Memory B cell (primary cell): ENCODE data around the gene TEDDM1.
"Not testable (repeated sequence)": the region's sequence is repeated elsewhere in the genome, so short reads cannot be mapped to it uniquely, and the experiment has no call there.

ENCODE experiments used
- ATAC-seq: fragments of 150-1000 bp; cut with Tn5 transposase; 2 replicates; pipeline ENCODE4 v1.10.0; 2021; ENCODE audit warnings: low read depth, mild to moderate bottlenecking, moderate library complexity
- DNase-seq, 2 donors: peaks; one replicate each; pipeline ENCODE4 v3.0.0; 2022; ENCODE audit warnings: low spot score in 2 of 2
- H3K27ac Mint-ChIP-seq: one replicate; pipeline ENCODE4 v1.8.0; 2022; ENCODE audit warnings: mild to moderate bottlenecking, moderate library complexity, mixed read lengths
- H3K27me3 Mint-ChIP-seq: one replicate; pipeline ENCODE4 v1.8.0; 2022; ENCODE audit warnings: mixed read lengths
- H3K36me3 Mint-ChIP-seq: one replicate; pipeline ENCODE4 v1.8.0; 2022; ENCODE audit warnings: mild to moderate bottlenecking, mixed read lengths
- H3K4me1 Mint-ChIP-seq: one replicate; pipeline ENCODE4 v1.8.0; 2022; ENCODE audit warnings: mixed read lengths
- H3K4me3 Mint-ChIP-seq: one replicate; pipeline ENCODE4 v1.8.0; 2022; ENCODE audit warnings: mild to moderate bottlenecking, moderate library complexity, mixed read lengths
- H3K9me3 Mint-ChIP-seq: one replicate; pipeline ENCODE4 v1.8.0; 2022; ENCODE audit warnings: mixed read lengths

The TEDDM1 gene

DNA sequence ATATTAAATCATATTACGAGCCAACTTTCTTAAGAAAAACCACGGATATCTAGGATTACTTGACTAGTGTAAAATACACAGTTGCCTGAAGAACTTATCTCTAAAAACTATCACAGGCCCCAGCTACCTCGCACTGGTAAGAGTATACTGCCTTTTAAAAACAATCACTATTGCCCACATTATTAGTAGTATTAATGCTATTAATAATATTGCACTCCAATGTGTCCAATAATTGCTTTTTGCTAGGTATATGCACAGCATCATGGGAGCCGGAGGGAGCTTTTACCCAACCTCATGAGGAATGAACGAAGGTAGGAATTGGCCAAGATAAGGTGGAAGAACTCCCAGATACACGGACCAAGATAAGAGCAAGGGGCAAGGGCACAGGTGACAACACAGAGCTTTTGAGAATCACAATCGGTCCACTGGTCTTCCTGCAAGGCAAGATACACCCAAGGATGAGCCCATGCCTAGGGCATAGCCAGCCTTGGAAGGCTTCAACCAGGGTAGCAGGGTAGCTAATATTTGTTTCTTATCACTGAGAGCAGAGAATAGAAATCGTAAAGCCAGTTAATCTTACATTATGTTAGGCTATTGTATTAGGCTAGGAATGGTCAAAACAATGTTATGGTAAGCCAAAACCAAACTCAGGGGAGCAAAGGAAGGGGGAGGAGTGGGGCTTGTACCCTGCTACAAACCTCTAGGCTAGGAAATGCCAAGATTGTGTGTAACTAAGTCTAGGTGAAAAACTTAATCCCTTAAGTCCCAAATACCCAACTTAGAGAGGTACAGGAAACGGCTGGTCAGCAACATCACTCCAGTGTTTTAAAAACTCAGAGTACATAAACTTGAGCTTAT, 18.3 kb downstream of the TEDDM1 start:
- Mint-ChIP-seq H3K4me3 (no peak overlapping the region), H3K9me3 (no peaks in the 10 kb centered on the region), H3K36me3 (peaks cover 4% of the 10 kb centered on the region), H3K27me3 (no peaks in the 10 kb centered on the region), H3K27ac (no peak overlapping the region), H3K4me1 (no peaks in the 10 kb centered on the region)
- no peak for DNase-seq
- ATAC-seq = no peak

GRCh38 chr1:182380199-182380598, 20.3 kb downstream of the TEDDM1 start:
- Mint-ChIP-seq H3K36me3 (no peaks in the 10 kb centered on the region), H3K27me3 (no peaks in the 10 kb centered on the region), H3K4me1 (no peaks in the 10 kb centered on the region), H3K27ac (no peak overlapping the region), H3K4me3 (no peak overlapping the region), H3K9me3 (no peaks in the 10 kb centered on the region)
- ATAC-seq (no peak), DNase-seq (no peak)

DNA sequence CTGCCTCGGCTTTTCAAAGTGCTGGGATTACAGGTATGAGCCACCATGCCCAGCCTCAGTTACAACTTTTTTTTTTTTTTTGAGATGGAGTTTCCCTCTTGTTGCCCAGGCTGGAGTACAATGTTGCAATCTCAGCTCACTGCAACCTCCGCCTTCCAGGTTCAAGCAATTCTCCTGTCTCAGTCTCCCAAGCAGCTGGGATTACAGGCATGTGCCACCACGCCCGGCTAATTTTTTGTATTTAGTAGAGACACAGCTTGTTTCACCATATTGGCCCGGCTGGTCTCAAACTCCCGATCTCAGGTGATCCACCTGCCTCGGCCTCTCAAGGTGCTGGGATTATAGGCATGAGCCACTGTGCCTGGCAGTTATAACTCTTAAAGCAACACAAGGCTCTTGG, 20.7 kb downstream of the TEDDM1 start:
- not testable (repeated sequence) for DNase-seq, H3K4me3 Mint-ChIP-seq, H3K27ac Mint-ChIP-seq, ATAC-seq, H3K4me1 Mint-ChIP-seq, H3K36me3 Mint-ChIP-seq, H3K27me3 Mint-ChIP-seq, H3K9me3 Mint-ChIP-seq

DNA sequence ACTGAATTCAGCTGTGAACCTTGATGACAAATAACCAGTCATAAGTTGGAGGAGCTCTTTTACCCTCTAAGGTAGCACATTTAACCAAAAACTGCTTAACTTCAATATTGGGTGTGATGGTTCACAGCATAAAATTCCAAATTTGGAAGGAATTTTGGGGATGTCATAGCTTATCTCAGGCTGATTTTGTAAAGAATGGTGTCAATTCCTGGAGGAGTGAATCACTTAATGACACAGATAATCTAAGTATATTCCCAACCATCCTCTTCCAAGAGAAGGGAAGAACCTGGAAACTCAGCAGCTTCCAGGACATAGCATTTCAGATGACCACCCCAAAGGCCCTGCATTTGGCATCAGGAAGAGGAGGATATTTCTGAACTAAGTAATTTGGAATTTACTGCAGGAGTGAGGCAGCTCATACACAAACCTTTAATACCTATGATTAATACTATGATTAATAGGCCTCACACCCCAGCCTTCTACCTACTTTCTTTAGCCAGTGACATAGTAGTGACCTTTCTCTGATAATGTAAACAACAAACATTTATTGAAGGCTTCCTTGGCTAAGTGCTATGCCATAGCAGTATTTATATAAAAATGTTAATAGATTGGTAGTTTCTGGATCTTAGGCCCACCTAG, 23.4 kb downstream of the TEDDM1 start:
- Mint-ChIP-seq H3K9me3 (no peaks in the 10 kb centered on the region), H3K27ac (no peak overlapping the region), H3K4me3 (no peak overlapping the region), H3K27me3 (no peaks in the 10 kb centered on the region), H3K36me3 (no peaks in the 10 kb centered on the region), H3K4me1 (no peaks in the 10 kb centered on the region)
- DNase-seq (no peak), ATAC-seq (no peak)

DNA sequence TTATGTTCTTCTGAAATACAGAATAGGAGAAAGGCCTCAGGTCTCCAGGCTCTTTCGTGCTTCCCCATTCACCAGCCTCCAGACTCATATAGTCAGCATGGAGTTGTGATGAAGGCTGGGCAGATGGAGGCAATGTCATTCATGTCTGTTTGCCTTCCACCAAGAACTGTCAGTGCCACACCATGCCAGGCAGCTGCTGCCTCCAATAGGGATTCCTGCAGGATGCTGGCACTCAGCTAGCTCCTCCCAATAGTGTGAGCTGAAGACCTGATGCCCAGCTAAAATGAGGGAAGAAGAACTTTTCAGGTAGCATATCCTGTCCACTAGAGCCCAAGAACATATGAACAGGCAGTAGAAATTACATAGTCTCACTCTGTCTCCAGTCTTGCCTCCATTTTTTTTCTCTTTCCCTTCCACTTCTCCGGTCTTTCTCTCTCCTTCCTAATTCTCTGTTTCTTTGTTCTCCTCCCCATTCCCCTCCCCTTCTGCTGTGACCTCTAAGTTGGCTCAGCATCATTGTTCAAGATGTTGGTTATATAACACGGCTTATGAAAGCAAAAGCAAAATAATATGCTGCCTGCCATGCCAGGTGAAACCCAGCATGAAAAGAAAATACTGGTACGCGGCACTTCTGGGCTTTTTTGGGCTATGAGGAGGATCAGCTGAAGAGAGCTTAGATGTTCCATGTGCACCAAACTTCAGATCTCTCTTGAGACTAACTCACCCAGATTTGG, 26.2 kb downstream of the TEDDM1 start:
- Mint-ChIP-seq H3K36me3 (no peaks in the 10 kb centered on the region), H3K9me3 (no peaks in the 10 kb centered on the region), H3K27me3 (no peaks in the 10 kb centered on the region), H3K27ac (no peak overlapping the region), H3K4me3 (no peak overlapping the region), H3K4me1 (no peaks in the 10 kb centered on the region)
- DNase-seq = no peak
- ATAC-seq = no peak

- H3K27ac Mint-ChIP-seq = no peak overlapping the region
- H3K4me1 Mint-ChIP-seq = peaks cover 6% of the 10 kb centered on the region
- no peak overlapping the region for H3K4me3 Mint-ChIP-seq
- no peaks in the 10 kb centered on the region for H3K9me3 Mint-ChIP-seq
- ATAC-seq = no peak
- H3K36me3 Mint-ChIP-seq = no peaks in the 10 kb centered on the region
- no peak for DNase-seq
- H3K27me3 Mint-ChIP-seq = peaks cover 5% of the 10 kb centered on the region
Observed at GRCh38 chr1:182370532-182370931, 29.9 kb downstream of the TEDDM1 start.

DNA sequence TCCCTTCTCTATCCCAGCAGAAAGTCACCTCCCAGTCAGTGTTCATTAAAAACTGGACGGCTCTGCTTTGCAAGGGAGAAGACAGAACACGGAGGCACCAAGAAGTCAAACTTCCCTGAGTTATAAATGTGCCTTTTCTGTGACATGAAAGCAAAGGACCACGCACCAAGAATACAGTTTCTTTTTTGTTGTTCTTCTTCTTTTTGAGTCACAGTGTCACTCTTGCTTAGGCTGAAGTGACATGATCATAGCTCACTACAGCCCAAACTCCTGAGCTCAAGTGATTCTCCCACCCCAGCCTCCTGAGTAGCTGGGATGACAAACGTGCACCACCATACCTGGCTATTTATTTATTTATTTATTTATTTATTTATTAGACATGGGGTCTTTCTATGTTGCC, 31.6 kb downstream of the TEDDM1 start:
- Mint-ChIP-seq H3K27ac (no peak overlapping the region), H3K4me1 (peaks cover 6% of the 10 kb centered on the region), H3K4me3 (peak overlapping the region; percentile 14), H3K9me3 (no peaks in the 10 kb centered on the region), H3K27me3 (peaks cover 7% of the 10 kb centered on the region), H3K36me3 (no peaks in the 10 kb centered on the region)
- no peak for DNase-seq
- ATAC-seq = no peak

- H3K27me3 Mint-ChIP-seq = peaks cover 7% of the 10 kb centered on the region
- ATAC-seq = no peak
- H3K4me3 Mint-ChIP-seq = peak overlapping the region; percentile 14
Observed at GRCh38 chr1:182368358-182368757, 32.1 kb downstream of the TEDDM1 start.

GRCh38 chr1:182367926-182368325, 32.5 kb downstream of the TEDDM1 start:
- H3K9me3 Mint-ChIP-seq = no peaks in the 10 kb centered on the region
- peaks cover 7% of the 10 kb centered on the region for H3K27me3 Mint-ChIP-seq
- H3K27ac Mint-ChIP-seq = no peak overlapping the region
- H3K36me3 Mint-ChIP-seq = no peaks in the 10 kb centered on the region
- ATAC-seq = no peak
- H3K4me1 Mint-ChIP-seq = peaks cover 6% of the 10 kb centered on the region
- H3K4me3 Mint-ChIP-seq = no peak overlapping the region
- DNase-seq = no peak

More at GRCh38 chr1:182368358-182368757, 32.1 kb downstream of the TEDDM1 start:
- peaks cover 6% of the 10 kb centered on the region for H3K4me1 Mint-ChIP-seq
- H3K9me3 Mint-ChIP-seq = no peaks in the 10 kb centered on the region
- no peaks in the 10 kb centered on the region for H3K36me3 Mint-ChIP-seq
- no peak overlapping the region for H3K27ac Mint-ChIP-seq
- DNase-seq = no peak

DNA sequence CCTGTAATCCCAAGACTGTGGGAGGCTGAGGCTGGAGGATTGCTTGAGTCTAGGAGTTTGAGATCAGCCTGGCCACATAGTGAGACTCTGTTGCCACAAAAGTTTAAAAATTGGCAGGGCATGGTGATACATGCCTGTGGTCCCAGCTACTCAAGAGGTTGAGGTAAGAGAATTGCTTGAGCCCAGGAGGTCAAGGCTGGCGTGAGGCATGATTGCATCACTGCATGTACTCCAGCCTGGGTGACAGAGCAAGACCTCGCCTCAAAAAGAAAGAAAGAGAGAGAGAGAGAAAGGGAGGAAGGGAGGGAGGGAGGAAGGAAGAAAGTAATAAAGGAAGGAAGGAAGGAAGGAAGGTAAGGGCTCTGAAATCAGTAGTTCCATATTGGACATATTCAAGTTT, 33.9 kb downstream of the TEDDM1 start:
- Mint-ChIP-seq H3K36me3 (no peaks in the 10 kb centered on the region), H3K4me1 (peaks cover 6% of the 10 kb centered on the region), H3K27me3 (peaks cover 10% of the 10 kb centered on the region), H3K9me3 (no peaks in the 10 kb centered on the region), H3K4me3 (no peak overlapping the region), H3K27ac (no peak overlapping the region)
- ATAC-seq (no peak), DNase-seq (no peak)

GRCh38 chr1:182359645-182360044, 40.8 kb downstream of the TEDDM1 start:
- no peak for ATAC-seq
- Mint-ChIP-seq H3K36me3 (no peaks in the 10 kb centered on the region), H3K27me3 (peaks cover 5% of the 10 kb centered on the region), H3K9me3 (no peaks in the 10 kb centered on the region), H3K4me3 (no peak overlapping the region), H3K27ac (no peak overlapping the region), H3K4me1 (no peaks in the 10 kb centered on the region)
- DNase-seq = no peak

DNA sequence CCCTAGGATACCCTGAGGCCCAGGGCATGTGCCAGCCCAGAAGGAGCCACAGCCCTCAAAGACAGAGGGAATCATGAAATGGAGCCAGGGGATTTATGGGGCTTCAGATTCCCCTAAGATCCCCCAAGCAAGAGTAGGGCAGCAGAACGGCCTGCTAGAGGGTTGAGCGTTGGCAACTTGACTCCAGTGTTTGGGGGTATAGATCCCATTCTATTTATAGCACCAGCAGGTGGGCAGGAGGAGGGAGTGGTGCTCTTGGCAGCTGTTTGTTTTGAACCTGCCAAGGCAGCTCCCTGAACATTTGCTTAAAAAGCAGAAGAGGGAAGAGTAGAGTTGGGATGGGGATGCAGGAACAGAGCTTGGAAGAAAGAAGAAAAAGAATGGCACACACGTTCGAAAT, 42.6 kb downstream of the TEDDM1 start:
- H3K4me3 Mint-ChIP-seq = no peak overlapping the region
- no peaks in the 10 kb centered on the region for H3K9me3 Mint-ChIP-seq
- DNase-seq = no peak
- ATAC-seq = no peak
- no peaks in the 10 kb centered on the region for H3K36me3 Mint-ChIP-seq
- no peaks in the 10 kb centered on the region for H3K4me1 Mint-ChIP-seq
- H3K27me3 Mint-ChIP-seq = peaks cover 5% of the 10 kb centered on the region
- no peak overlapping the region for H3K27ac Mint-ChIP-seq

DNA sequence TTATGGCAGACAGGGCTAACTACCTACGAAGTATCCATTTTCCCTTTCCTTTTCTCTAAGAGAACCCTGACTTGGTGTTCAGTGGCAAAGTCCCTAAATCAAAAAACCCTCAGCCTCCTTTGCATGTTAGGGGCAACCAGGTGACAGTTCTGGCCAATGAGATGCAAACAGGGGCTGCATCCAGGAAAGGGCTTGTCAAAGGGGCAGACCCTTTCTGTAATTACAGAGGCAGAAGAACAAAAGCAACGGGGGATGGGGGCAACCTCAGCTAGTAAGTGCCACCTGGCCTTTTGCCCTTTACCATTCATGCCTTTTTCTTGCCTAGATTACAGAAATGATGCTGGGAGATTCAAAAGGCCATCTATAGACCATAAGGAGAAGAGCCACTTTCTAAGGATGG, 43.3 kb downstream of the TEDDM1 start:
- H3K9me3 Mint-ChIP-seq = no peaks in the 10 kb centered on the region
- no peak overlapping the region for H3K27ac Mint-ChIP-seq
- DNase-seq (no peak), ATAC-seq (no peak)
- peaks cover 5% of the 10 kb centered on the region for H3K27me3 Mint-ChIP-seq
- H3K4me1 Mint-ChIP-seq = no peaks in the 10 kb centered on the region
- H3K4me3 Mint-ChIP-seq = no peak overlapping the region
- H3K36me3 Mint-ChIP-seq = no peaks in the 10 kb centered on the region

GRCh38 chr1:182355723-182356098, 44.8 kb downstream of the TEDDM1 start:
- no peaks in the 10 kb centered on the region for H3K4me1 Mint-ChIP-seq

More at GRCh38 chr1:182355723-182356098, 44.8 kb downstream of the TEDDM1 start:
- Mint-ChIP-seq H3K9me3 (no peaks in the 10 kb centered on the region), H3K4me3 (no peak overlapping the region), H3K27me3 (peaks cover 7% of the 10 kb centered on the region), H3K27ac (no peak overlapping the region), H3K36me3 (no peaks in the 10 kb centered on the region)
- no peak for DNase-seq
- no peak for ATAC-seq
